ENCODE results near the gene DRD1. TPM values are rescaled to one million over a fixed set of nuclear protein-coding genes. Genes with fewer than 3 reads are reported as not detected.

DRD1 gene
- total RNA-seq, 3 donors from 2014 or later (not counting 1 experiment from before 2014, with no cell fraction given), result not detected

GRCh38 chr5:175479125-175479881 lies 35.3 kb upstream of the DRD1 start:
- peak overlapping the region; percentile 52 for H3K4me3 ChIP-seq (ENCODE audit: low read length)
- H3K4me3 Mint-ChIP-seq, result peak overlapping the region; percentile 96

GRCh38 chr5:175478384-175479124 lies 34.6 kb upstream of the DRD1 start, which contains the start of gene SFXN1:
Gene SFXN1 (plus strand): TSS chr5:175478560. CDS start chr5:175492104, 13,544 bp downstream.
- H3K4me3 ChIP-seq (ENCODE audit: low read length), result peak within 1 kb of the TSS; percentile 52
- ATAC-seq (peak; percentile 86 to 87 (median 87)), DNase-seq (peak; percentile 70 to 86)
- H3K9me3 ChIP-seq (ENCODE audit: control insufficient read depth, insufficient read depth, low read length), result no peaks in the 10 kb centered on the region
- Mint-ChIP-seq H3K27me3 (ENCODE audit: low read depth in 2 of 2) (peaks cover 12 to 20% of the 10 kb centered on the region in 2 donors), H3K9me3 (no peaks in the 10 kb centered on the region), H3K4me3 (peak within 1 kb of the TSS; percentile 96), H3K4me1 (peaks cover 49 to 53% of the 10 kb centered on the region in 2 donors), H3K27ac (peak within 1 kb of the TSS; percentile 58 to 91), H3K36me3 (no peaks in the 10 kb centered on the region)
- intact Hi-C loops (cut with micrococcal nuclease), result no loop called here
- TF ChIP-seq CTCF (IDR thresholded peaks at IDR 0.05), result no peak
- H3K4me1 ChIP-seq (ENCODE audit: control insufficient read depth, insufficient read depth, low read length), result peaks cover 29% of the 10 kb centered on the region
- H3K27me3 ChIP-seq (ENCODE audit: control insufficient read depth, insufficient read depth, low read length), result no peaks in the 10 kb centered on the region
- no peaks in the 10 kb centered on the region for H3K36me3 ChIP-seq (ENCODE audit: control insufficient read depth, insufficient read depth, low read length)
- WGBS (ENCODE audit: insufficient coverage), result under 1% methylated on average over 93 of the region's 94 CpGs
- peak within 1 kb of the TSS; percentile 43 for H3K27ac ChIP-seq (ENCODE audit: low read length)

More at GRCh38 chr5:175479125-175479881, 35.3 kb upstream of the DRD1 start:
- Mint-ChIP-seq H3K27me3 (ENCODE audit: low read depth in 2 of 2) (peaks cover 9 to 12% of the 10 kb centered on the region in 2 donors), H3K36me3 (no peaks in the 10 kb centered on the region), H3K4me1 (peaks cover 54 to 58% of the 10 kb centered on the region in 2 donors), H3K9me3 (no peaks in the 10 kb centered on the region), H3K27ac (peak overlapping the region; percentile 58 to 91)
- Histone ChIP-seq H3K27me3 (ENCODE audit: control insufficient read depth, insufficient read depth, low read length) (no peaks in the 10 kb centered on the region), H3K9me3 (ENCODE audit: control insufficient read depth, insufficient read depth, low read length) (no peaks in the 10 kb centered on the region), H3K36me3 (ENCODE audit: control insufficient read depth, insufficient read depth, low read length) (peaks cover 5% of the 10 kb centered on the region), H3K27ac (ENCODE audit: low read length) (peak overlapping the region; percentile 19), H3K4me1 (ENCODE audit: control insufficient read depth, insufficient read depth, low read length) (peaks cover 33% of the 10 kb centered on the region)
- intact Hi-C loops (cut with micrococcal nuclease), result no loop called here
- TF ChIP-seq CTCF (IDR thresholded peaks at IDR 0.05), result no peak
- WGBS (ENCODE audit: insufficient coverage), result 41% methylated on average over 13 of the region's 13 CpGs
- ATAC-seq (peak in 1 of 3 donors; percentile 1), DNase-seq (peak in 1 of 2 donors; percentile 47)

- Histone ChIP-seq H3K27me3 (ENCODE audit: control insufficient read depth, insufficient read depth, low read length) (no peaks in the 10 kb centered on the region), H3K4me1 (ENCODE audit: control insufficient read depth, insufficient read depth, low read length) (peaks cover 26% of the 10 kb centered on the region), H3K9me3 (ENCODE audit: control insufficient read depth, insufficient read depth, low read length) (no peaks in the 10 kb centered on the region), H3K4me3 (ENCODE audit: low read length) (peak overlapping the region; percentile 43), H3K27ac (ENCODE audit: low read length) (peak overlapping the region; percentile 43), H3K36me3 (ENCODE audit: control insufficient read depth, insufficient read depth, low read length) (no peaks in the 10 kb centered on the region)
- TF ChIP-seq CTCF (IDR thresholded peaks at IDR 0.05), result no peak
- ATAC-seq, result no peak
- Mint-ChIP-seq H3K36me3 (no peaks in the 10 kb centered on the region), H3K27me3 (ENCODE audit: low read depth in 2 of 2) (peaks cover 12 to 21% of the 10 kb centered on the region in 2 donors), H3K9me3 (no peaks in the 10 kb centered on the region), H3K27ac (peak overlapping the region; percentile 48 to 91), H3K4me1 (peaks cover 44 to 48% of the 10 kb centered on the region in 2 donors), H3K4me3 (peak overlapping the region; percentile 94)
- 4% methylated on average over 11 of the region's 12 CpGs for WGBS (ENCODE audit: insufficient coverage)
- intact Hi-C loops (cut with micrococcal nuclease), result no loop called here
- DNase-seq, result no peak
These were observed 34.0 kb upstream of the DRD1 start for GRCh38 chr5:175478008-175478383.

All from natural killer cell (primary cell).